SK-N-SH (cell line): ENCODE measurements around the gene SMYD3.

Experiments
- CTCF ChIP-seq: fragments of 200-600 bp; sonication (generic); IDR thresholded peaks from 2 replicates; pipeline ENCODE4 v1.6.1; 2017; ENCODE audit warnings: antibody characterized with exemption, mild to moderate bottlenecking, moderate library complexity
- ELF1 ChIP-seq: IDR thresholded peaks from 2 replicates; pipeline ENCODE4 v1.4.0; 2012
- EZH2phosphoT487 ChIP-seq: fragments of 200-600 bp; sonication (generic); IDR thresholded peaks from 2 replicates; pipeline ENCODE4 v1.6.1; 2017; ENCODE audit warnings: low read depth, mixed run types, mild to moderate bottlenecking, antibody characterized with exemption, moderate library complexity, borderline replicate concordance
- IRF3 ChIP-seq: fragments of 150-350 bp; IDR thresholded peaks from 2 replicates; pipeline ENCODE4 v1.6.1; 2016; ENCODE audit warnings: mild to moderate bottlenecking, low read depth, low read length
- MXI1 ChIP-seq: IDR thresholded peaks from 2 replicates; pipeline ENCODE4 v1.6.1; 2012; ENCODE audit warnings: mild to moderate bottlenecking, low read depth, low read length, improper control_type of control experiment
- NRF1 ChIP-seq: IDR thresholded peaks from 2 replicates; pipeline ENCODE4 v1.6.1; 2012; ENCODE audit warnings: low read depth, mild to moderate bottlenecking, low read length
- POLR2AphosphoS5 ChIP-seq: IDR thresholded peaks from 2 replicates; pipeline ENCODE4 v1.6.1; 2012; ENCODE audit warnings: low read depth, low read length
- REST ChIP-seq: IDR thresholded peaks from 2 replicates; pipeline ENCODE4 v1.6.1; 2012; ENCODE audit warnings: mild to moderate bottlenecking, low read depth, low read length, moderate library complexity
- RXRA ChIP-seq: IDR thresholded peaks from 2 replicates; pipeline ENCODE4 v1.4.0; 2012; ENCODE audit warnings: low read depth, mild to moderate bottlenecking, borderline replicate concordance
- TAF1 ChIP-seq: IDR thresholded peaks from 2 replicates; pipeline ENCODE4 v1.6.1; 2012; ENCODE audit warnings: low read depth, mild to moderate bottlenecking, low read length, moderate library complexity, borderline replicate concordance
- USF2 ChIP-seq: fragments of 150-350 bp; IDR thresholded peaks from 2 replicates; pipeline ENCODE4 v1.6.1; 2017; ENCODE audit warnings: antibody characterized with exemption, low read length, low read depth, borderline replicate concordance

- no peak for TF ChIP-seq CTCF
- TF ChIP-seq MXI1: no peak
- TF ChIP-seq USF2: no peak
- TF ChIP-seq IRF3: no peak
- no peak for TF ChIP-seq POLR2AphosphoS5
- no peak for TF ChIP-seq EZH2phosphoT487
- TF ChIP-seq TAF1: no peak
- TF ChIP-seq REST: no peak
- no peak for TF ChIP-seq ELF1
- TF ChIP-seq RXRA: no peak
- no peak for TF ChIP-seq NRF1
Observed at GRCh38 chr1:246382589-246383238, 124.4 kb downstream of the SMYD3 start.
